ENCODE results near the gene CRB2.

Gene CRB2

DNA sequence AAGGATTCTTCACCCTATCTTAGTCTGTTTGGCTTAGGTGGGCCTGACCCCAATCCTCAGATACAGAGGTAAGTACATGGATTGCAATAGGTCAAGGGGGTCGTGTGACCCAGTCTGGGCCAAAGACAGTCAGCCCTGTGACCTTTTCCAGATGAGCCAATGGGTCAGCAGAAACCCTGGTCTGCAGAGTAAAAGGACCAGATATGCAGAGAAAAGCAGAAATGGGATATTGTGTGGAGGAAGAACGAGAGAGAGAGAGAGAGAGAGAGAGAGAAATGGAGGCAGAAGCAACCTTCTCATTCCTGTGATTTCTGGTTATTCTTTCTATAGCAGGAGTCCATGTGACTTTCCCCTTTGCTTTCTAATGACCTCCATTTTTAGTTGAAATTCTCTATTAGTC, 40.4 kb upstream of the CRB2 start:
- Histone ChIP-seq H3K79me2 (ENCODE audit: low read length) (no peaks in the 10 kb centered on the region), H3K9me2 (replicated peaks; ENCODE audit: insufficient read depth, low read length) (no peaks in the 10 kb centered on the region), H3K27me3 (replicated peaks; ENCODE audit: insufficient read depth, low read length) (no peaks in the 10 kb centered on the region), H3K9me3 (replicated peaks; ENCODE audit: insufficient read depth, low read length) (no peaks in the 10 kb centered on the region), H3K27ac (ENCODE audit: low read length) (no peak overlapping the region), H3K9ac (ENCODE audit: low read length) (no peak overlapping the region), H3K4me1 (ENCODE audit: low read length) (no peaks in the 10 kb centered on the region), H4K20me1 (ENCODE audit: insufficient read depth, low read length) (no peaks in the 10 kb centered on the region), H2AFZ (ENCODE audit: low read length) (no peak overlapping the region), H3K36me3 (replicated peaks; ENCODE audit: insufficient read depth, low read length) (no peaks in the 10 kb centered on the region), H3K4me2 (ENCODE audit: low read depth, low read length) (no peak overlapping the region), H3K4me3 (ENCODE audit: low read length) (no peak overlapping the region), H3F3A (ENCODE audit: insufficient read depth, low read length) (no peaks in the 10 kb centered on the region)
- TF ChIP-seq EZH2phosphoT487 (IDR thresholded peaks at IDR 0.05; ENCODE audit: low read length) (no peak), EZH2 (optimal IDR thresholded peaks at IDR 0.05; ENCODE audit: low read depth, low read length) (no peak)
- TF ChIP-seq, protein P1, sequence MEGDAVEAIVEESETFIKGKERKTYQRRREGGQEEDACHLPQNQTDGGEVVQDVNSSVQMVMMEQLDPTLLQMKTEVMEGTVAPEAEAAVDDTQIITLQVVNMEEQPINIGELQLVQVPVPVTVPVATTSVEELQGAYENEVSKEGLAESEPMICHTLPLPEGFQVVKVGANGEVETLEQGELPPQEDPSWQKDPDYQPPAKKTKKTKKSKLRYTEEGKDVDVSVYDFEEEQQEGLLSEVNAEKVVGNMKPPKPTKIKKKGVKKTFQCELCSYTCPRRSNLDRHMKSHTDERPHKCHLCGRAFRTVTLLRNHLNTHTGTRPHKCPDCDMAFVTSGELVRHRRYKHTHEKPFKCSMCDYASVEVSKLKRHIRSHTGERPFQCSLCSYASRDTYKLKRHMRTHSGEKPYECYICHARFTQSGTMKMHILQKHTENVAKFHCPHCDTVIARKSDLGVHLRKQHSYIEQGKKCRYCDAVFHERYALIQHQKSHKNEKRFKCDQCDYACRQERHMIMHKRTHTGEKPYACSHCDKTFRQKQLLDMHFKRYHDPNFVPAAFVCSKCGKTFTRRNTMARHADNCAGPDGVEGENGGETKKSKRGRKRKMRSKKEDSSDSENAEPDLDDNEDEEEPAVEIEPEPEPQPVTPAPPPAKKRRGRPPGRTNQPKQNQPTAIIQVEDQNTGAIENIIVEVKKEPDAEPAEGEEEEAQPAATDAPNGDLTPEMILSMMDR (IDR thresholded peaks at IDR 0.05; ENCODE audit: low read length), result no peak
- DNase-seq, result no peak

DNA sequence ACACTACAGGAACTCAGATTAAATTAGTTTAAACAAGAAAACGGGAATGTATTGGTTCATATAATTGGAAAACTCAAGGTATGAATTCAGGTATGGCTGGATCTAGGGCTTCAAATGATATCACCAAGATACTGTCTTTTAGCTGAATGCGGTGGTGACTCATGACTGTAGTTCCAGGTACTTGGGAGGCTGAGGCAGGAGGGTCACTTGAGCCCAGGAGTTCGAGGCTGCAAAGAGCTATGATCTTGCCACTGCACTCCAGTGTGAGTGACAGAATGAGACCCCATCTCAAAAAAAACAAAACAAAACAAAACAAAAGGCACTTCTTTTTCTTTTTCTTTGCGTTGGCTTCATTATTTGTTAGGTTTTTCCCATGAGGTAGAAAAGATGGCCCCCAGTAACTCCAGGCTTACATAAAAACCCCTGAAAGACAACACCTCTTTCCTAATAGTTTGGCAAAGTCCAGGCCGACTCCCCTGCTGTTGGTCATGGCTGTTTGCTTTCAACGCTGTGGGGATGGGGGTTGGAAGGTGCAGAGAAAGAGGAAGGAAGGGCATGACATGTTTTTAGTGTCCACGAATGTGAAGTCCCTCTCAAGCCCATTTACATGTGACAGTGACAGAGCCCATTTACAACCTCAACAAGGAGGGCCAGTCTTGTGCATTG, 39.8 kb upstream of the CRB2 start:
- Histone ChIP-seq H3K4me2 (ENCODE audit: low read depth, low read length) (no peak overlapping the region), H3K36me3 (replicated peaks; ENCODE audit: insufficient read depth, low read length) (no peaks in the 10 kb centered on the region), H3K4me3 (ENCODE audit: low read length) (no peak overlapping the region), H3F3A (ENCODE audit: insufficient read depth, low read length) (no peaks in the 10 kb centered on the region), H3K27me3 (replicated peaks; ENCODE audit: insufficient read depth, low read length) (no peaks in the 10 kb centered on the region), H3K9me2 (replicated peaks; ENCODE audit: insufficient read depth, low read length) (no peaks in the 10 kb centered on the region), H3K4me1 (ENCODE audit: low read length) (peaks cover 3% of the 10 kb centered on the region), H3K27ac (ENCODE audit: low read length) (no peak overlapping the region), H2AFZ (ENCODE audit: low read length) (no peak overlapping the region), H3K79me2 (ENCODE audit: low read length) (no peaks in the 10 kb centered on the region), H4K20me1 (ENCODE audit: insufficient read depth, low read length) (no peaks in the 10 kb centered on the region), H3K9ac (ENCODE audit: low read length) (no peak overlapping the region), H3K9me3 (replicated peaks; ENCODE audit: insufficient read depth, low read length) (no peaks in the 10 kb centered on the region)
- DNase-seq, result no peak
- TF ChIP-seq EZH2 (optimal IDR thresholded peaks at IDR 0.05; ENCODE audit: low read depth, low read length) (no peak), EZH2phosphoT487 (IDR thresholded peaks at IDR 0.05; ENCODE audit: low read length) (no peak)
- TF ChIP-seq, protein P1 (IDR thresholded peaks at IDR 0.05; ENCODE audit: low read length), result no peak

DNA sequence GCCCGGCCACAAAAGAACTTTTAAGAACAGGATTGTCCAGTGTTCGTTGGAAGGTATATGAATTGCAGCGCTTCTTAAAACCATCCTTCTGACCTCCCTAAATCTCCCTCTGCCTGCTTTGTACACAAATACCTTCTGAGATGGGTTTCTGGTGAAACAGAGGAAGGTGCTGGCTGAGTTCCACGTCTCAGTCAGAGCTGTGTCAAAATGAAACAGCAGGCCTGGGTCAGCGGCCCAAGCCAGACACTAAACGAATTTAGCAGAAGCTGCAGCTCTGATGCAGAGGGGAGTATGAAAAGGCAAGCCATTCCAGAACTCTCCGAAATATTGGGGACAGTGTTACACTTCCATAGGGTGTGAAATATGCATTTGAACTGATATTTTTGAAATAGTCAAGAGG, 37.8 kb upstream of the CRB2 start:
- H3K9me3 ChIP-seq (replicated peaks; ENCODE audit: insufficient read depth, low read length), result no peaks in the 10 kb centered on the region
- TF ChIP-seq EZH2 (optimal IDR thresholded peaks at IDR 0.05; ENCODE audit: low read depth, low read length) (no peak), EZH2phosphoT487 (IDR thresholded peaks at IDR 0.05; ENCODE audit: low read length) (no peak)
- TF ChIP-seq, protein P1 (IDR thresholded peaks at IDR 0.05; ENCODE audit: low read length), result no peak
- no peaks in the 10 kb centered on the region for H3K9me2 ChIP-seq (replicated peaks; ENCODE audit: insufficient read depth, low read length)
- no peak overlapping the region for H3K9ac ChIP-seq (ENCODE audit: low read length)
- peaks cover 10% of the 10 kb centered on the region for H3F3A ChIP-seq (ENCODE audit: insufficient read depth, low read length)
- H3K36me3 ChIP-seq (replicated peaks; ENCODE audit: insufficient read depth, low read length), result no peaks in the 10 kb centered on the region
- no peak for DNase-seq
- no peak overlapping the region for H3K27ac ChIP-seq (ENCODE audit: low read length)
- H3K79me2 ChIP-seq (ENCODE audit: low read length), result no peaks in the 10 kb centered on the region
- no peak overlapping the region for H3K4me3 ChIP-seq (ENCODE audit: low read length)
- H3K4me1 ChIP-seq (ENCODE audit: low read length), result peaks cover 21% of the 10 kb centered on the region
- H4K20me1 ChIP-seq (ENCODE audit: insufficient read depth, low read length), result no peaks in the 10 kb centered on the region
- H2AFZ ChIP-seq (ENCODE audit: low read length), result no peak overlapping the region
- no peak overlapping the region for H3K4me2 ChIP-seq (ENCODE audit: low read depth, low read length)
- no peaks in the 10 kb centered on the region for H3K27me3 ChIP-seq (replicated peaks; ENCODE audit: insufficient read depth, low read length)

Data from MM.1S (cell line).